GM13976 (cell line): ENCODE results near the gene KPNB1.

Experiments
- DNase-seq: peaks from one replicate; pipeline ENCODE4 v3.0.0; 2012; ENCODE audit warnings: low spot score
- CTCF ChIP-seq: IDR thresholded peaks from 2 replicates; pipeline ENCODE4 v1.5.1; 2012; ENCODE audit warnings: borderline replicate concordance, mild to moderate bottlenecking; ENCODE audit not compliant: insufficient read depth; ENCODE audit errors: extremely low read depth, missing control alignments, control extremely low read depth
- in situ Hi-C: fragments of 300-500 bp; cut with MboI; formaldehyde crosslinking; loops from one replicate; pipeline ENCODE4 v1.12.0; 2022; ENCODE audit warnings: low sequenced_read_pairs, mixed read lengths, inconsistent platforms; ENCODE audit not compliant: unreplicated experiment

Gene KPNB1

GRCh38 chr17:47732399-47733046 lies 82.8 kb downstream of the KPNB1 start:
- TF ChIP-seq CTCF: no peak
- no peak for DNase-seq
- in situ Hi-C loops: no loop called here

GRCh38 chr17:47733047-47733673 lies 83.4 kb downstream of the KPNB1 start, which contains the start of gene TBX21:
TSS of gene TBX21 (plus strand) at chr17:47733236. CDS start at chr17:47733455, 219 bp downstream.
- DNase-seq: peak; percentile 92
- in situ Hi-C loops: no loop called here
- TF ChIP-seq CTCF: peak; percentile 33

GRCh38 chr17:47733674-47734410 lies 84.1 kb downstream of the KPNB1 start:
- in situ Hi-C loops: no loop called here
- DNase-seq: no peak
- TF ChIP-seq CTCF: no peak

- in situ Hi-C loops: no loop called here
- DNase-seq: no peak
- TF ChIP-seq CTCF: no peak
Measured at GRCh38 chr17:47735139-47735464, 85.4 kb downstream of the KPNB1 start.
